Measurements from ENCODE around the gene EMC7.
"Not testable (repeated sequence)": the region's sequence is repeated elsewhere in the genome, so short reads cannot be mapped to it uniquely, and the experiment has no call there.

Gene EMC7
- total RNA-seq: 18.5 to 23.5 reads per million in 2 donors

DNA sequence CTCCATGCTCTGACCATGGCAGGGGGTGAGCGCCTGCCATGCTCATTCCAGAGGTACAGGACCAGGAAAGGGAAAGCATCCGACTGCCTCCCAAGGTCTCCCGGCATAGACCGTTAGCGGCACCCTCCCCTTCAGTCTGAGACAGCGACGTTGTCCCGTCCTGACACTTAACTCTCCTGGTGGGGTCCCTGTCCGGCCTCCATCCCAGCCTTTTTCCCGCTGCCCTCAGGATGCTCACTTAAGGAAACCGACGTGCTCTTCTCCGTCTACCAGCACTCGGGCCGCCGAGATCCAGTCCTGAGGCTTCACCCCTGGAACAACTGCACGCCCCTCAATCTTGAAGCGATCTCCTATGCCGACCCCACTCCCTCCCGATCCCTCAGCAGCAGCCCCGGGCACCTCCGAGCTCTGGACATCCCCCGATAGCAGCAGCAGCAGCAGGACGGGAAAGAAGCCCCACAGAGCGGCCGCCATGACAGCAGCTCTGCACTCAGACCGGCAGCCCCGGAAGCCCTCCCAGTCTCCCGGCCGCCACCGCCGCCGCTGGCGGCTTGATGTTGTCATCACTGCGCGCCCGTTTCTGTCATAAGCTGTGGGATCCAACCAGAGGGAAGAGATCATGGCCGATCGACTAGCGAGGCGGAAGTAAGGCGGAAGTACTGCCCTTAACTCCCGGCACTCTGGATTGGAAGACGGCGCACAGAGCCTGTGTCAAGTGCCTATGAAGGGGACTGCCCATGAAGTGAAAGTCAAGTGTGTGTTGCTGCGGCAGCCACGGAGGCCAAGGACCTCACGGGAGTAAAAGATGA lies at the start of gene EMC7, which contains the start of gene PGBD4:
TSS of gene EMC7 (minus strand) at position 497 of the 809 bp plus-strand sequence. CDS start at position 474, 23 bp downstream.
TSS of gene PGBD4 (plus strand) at position 718 of the 809 bp plus-strand sequence. CDS start 449 bp downstream, outside the sequence.
- peak; percentile 92 for DNase-seq

DNA sequence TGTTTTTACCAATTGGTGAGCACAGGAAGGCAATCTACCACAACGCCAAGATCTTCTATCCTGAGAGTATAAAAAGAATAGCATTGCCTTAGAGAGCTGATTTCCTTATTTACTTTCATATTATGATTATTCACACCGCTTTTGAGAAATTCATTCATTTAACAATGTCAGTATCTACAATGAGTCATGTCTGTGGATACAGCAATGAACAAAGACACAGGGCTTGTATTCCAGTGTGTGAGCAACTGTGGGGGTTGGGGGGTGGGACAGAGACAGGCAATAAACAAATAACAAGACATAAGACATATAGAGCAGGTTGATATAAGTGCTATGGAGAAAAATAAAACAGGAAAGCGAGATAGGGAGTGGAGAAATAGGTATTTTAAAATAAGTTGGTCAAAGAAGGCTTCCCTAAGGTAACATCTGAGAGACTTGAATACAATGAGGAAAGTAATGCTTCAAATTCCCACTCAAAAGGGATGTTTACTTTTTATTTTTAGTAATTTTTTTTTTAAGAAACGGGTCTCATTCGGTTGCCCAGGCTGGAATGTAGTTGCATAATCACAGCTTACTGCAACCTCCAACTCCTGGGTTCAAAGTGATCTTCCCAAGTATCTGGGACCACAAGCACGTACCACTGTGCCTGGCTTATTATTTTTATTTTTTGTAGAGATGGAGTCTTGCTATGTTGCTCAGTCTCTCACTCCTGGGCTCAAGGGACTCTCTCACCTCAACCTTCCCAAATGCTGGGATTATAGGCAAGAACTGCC lies 45.9 kb upstream of the EMC7 start:
- no peak for DNase-seq

DNA sequence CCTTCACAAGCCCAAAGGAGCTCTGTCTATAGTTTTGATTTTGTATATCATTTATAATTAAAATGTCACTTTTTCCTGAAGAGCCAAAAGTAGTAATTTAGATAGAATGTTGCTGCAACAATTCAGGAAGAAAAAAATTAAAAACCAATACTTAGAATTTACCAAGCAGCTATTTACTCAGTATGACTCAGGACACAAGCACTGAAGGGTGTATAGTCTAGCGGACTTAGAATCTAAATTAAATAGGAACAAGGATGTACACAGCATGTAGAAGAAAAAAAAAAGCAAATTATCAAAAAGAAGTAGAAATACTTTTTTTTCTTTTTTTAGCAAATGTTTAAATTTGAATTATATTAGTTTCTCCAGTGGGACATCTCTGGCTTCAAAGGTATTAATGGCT lies 31.8 kb upstream of the EMC7 start:
- no peak for DNase-seq

DNA sequence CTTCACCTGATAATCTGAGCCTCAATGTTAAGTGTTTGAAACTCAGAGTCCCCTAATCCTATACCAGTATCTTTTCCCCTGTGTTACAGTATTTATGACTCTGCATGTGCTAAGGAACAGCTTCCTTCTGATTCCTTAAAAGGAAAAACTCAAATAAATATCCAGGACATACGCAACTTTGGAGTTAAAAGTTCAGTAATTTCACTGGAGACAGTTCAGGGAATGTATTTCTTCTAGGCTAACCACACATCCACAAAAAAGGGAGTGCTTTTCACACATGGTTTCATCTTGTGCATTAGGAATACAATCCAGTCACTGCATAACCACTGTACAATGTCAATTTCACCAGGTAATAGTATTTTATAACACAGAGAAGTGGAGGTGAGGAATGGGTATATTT lies 31.2 kb upstream of the EMC7 start:
- DNase-seq: no peak

DNA sequence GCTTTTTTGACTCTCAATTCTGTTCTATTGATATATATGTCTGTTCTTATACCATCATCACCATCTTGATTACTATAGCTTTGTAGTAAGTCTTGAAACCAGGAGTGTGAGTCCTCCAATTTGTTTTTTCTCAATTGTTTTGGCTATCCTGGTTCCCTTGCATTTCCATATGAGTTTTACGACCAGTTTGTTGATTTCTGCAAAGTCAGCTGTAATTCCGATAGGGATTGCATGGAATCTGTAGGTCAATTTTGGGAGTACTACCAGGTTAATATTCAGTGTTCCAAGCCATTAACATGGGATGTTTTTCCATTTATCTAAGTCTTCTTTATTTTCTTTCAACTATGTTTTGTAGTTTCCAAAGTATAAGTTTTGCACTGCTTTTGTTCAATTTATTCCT lies 27.2 kb upstream of the EMC7 start:
- no peak for DNase-seq

DNA sequence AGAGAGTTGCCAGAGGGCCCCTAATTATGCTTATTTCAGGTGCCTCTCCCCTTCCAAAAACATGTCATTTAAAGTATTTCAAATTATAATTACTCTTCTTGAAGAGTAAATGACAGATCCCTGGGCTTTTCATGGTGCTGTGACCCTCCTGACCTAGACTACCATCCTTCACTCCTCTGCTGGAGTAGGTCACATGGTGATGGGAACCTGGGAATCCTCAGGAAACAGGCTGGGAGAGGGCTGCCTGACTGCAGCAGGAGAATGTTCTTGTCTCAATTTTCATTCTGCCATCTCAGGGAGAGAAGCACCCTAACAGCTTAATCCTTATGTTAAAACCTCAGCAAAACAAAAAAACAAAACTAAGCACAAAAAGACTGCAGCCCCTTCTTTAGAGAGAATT lies 24.9 kb upstream of the EMC7 start:
- DNase-seq: no peak

DNA sequence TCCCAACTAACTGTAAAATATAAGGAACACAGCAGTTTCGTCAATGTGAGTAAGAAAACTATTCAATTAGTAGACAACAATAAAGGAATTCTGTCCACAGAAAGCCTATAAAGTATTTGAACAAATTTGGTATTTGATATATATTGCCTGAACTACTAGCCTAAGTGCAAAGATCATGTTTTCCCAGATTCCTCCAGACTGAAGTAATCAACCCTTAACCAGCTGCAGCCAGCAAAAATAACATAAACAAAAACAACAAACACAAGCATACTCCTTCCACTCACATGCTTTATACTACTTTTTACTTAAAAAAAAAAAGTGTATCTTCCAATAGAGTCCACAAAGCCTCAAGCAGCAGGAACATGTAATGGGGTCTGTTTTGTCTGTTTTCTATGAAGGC lies 24.3 kb upstream of the EMC7 start:
- DNase-seq: no peak

DNA sequence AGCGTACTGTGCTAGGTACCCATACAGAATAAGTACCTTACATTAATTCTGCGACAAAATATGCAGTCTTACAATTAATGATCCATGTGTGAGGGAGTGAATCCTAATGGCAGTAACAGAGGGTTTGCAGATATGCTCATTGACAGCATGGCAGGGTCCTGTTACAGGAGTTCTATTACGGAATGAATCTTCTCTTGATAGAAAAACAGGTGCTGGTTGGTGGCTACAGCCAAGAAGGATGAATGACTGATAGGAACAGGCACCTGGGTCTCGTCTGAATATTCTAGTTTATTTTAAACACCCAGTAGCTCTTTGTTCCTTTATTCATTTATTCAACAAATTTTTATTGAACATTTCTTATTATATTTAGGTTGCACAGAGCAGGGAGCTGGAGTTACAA lies 23.0 kb upstream of the EMC7 start:
- no peak for DNase-seq

DNA sequence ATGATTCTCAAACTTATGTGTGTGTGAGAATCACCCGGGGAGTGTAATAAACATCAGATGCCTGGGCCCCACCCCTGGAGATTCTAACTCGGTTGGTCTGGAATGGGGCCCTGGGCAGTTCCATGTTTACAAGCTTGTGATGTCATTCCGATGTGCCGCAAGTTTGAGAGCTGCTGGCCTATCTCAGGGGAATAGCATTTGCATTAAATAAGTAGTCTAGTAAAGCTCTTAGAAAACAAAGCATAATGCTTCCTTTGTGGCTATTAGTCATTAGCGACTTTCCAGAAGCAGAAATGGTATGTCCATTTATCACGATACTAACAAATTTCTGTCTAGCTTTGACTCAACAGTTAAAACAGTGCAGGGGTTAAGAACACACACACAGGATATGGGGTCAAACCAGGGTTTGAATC lies 21.1 kb upstream of the EMC7 start:
- DNase-seq: no peak

DNA sequence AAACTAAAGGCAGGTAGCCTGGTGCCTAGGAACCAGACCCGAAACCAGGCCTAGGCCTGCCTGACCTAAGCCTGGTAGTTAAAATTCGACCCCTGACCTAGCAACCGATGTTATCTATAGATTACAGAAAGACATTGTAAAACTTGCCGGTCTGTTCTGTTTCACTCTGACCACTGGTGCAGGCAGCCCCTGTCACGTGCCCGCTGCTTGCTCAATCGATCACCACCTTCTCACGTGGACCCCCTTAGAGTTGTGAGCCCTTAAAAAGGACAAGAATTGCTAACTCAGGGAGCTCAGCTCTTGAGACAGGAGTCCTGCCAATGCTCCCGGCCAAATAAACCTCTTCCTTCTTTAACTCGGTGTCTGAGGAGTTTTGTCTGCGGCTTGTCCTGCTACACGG lies 20.1 kb upstream of the EMC7 start:
- DNase-seq: not testable (repeated sequence)

DNA sequence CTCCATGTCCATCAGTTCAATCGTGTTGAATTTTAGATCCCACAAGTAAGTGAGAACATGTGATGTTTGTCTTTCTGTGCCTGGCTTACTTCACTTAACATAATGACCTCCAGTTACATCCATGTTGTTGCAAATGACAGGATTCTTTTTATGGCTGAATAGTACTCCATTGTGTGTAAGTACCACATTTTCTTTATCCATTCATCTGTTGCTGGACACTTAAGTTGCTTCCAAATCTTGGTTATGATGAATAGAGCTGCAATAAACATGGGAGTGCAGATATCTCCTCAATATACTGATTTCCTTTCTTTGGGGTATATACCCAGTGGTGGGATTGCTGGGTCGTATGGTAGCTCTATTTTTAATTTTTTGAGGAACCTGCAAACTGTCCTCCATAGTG lies 18.8 kb upstream of the EMC7 start:
- not testable (repeated sequence) for DNase-seq

DNA sequence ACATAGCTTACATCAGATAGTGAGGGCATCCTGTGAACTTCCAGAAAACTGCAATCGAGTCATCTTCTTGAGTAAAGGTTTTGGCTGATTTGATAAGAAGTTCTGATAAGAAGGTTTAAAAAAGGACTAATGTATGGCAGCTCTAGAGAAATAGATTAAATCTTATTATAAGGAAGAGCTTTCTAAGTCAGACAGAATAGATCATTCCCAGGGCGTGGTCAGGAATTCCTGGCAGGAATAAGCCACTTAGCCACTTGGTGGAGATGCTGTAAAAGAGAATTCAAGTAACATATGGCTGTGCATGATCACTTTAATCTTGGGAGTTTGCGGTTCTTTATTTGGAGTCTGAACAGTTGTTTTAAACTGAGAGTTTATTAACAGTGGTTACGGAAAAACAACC lies 17.6 kb upstream of the EMC7 start:
- DNase-seq: no peak

DNA sequence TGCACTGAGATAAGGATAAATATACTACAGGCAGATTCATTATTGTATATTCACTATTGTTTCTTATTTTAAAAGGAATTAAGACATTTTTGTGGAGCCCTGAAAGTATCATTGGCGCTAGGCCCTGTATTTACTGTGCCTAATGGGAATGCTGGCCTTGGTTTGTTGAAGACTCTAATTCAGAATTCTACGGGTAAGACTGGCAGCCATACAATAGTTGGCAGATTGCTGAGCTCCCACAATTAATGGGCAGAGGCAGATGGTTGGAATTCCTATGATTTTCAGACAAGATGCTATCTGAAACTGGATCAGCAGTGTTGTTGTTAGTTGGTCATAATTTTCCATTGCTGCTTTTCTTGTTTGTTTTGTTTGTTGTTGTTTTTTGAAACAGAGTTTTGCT lies 15.0 kb upstream of the EMC7 start:
- no peak for DNase-seq

DNA sequence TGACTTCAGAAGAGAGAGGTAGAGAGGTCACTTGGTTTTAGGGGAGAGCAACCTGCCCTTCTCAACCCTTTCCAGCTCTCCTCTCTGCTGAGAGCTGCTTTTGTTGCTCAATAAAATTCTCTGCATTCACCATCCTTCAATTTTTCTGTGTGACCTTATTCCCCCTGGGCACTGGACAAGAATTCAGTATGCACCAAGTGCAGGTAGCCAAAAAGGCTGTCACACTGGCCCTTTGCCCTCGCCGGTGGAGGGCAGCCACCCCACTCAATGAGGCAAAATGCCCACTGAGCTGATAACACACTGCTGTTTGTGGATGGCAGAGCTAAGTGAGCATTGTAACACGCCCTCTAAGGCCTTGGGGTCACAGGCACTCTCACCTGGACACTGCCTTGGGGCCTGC lies 13.1 kb upstream of the EMC7 start:
- no peak for DNase-seq

DNA sequence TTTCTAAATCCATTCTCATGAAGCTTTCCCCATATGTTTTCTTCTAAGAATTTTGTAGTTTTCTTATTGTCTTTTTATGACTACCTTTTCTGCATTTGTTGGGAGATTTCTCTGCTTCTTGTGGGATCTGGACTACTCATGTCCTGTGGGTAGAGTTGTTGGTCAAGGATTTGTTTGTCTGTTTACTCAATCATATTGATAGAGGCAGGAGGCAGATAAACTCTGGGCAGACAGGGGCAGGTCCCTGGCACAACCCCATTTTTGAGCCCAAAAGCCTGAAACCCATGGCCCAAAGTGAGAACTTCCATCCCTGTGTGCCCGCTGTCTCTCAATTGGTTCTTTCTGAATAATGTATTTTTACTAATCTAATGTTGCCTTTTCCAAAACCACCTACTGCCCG lies 12.6 kb upstream of the EMC7 start:
- DNase-seq: no peak

DNA sequence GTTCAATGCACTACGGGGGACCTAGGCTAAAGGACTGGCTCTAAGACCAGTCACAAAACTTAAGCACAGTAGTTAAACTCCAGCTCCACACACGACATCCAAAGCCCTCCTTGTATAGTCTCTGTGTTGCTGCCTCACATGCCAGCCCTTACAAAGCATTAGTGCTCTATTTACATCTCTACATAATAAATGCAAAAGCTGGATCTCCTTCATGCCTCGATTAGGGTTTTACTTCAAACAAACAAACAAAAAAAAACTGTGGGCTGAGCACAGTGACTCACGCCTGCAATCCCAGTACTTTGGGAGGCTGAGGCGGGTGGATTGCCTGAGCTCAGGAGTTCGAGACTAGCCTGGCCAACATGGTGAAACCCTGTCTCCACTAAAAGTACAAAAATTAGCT lies 9.8 kb upstream of the EMC7 start:
- DNase-seq: no peak

DNA sequence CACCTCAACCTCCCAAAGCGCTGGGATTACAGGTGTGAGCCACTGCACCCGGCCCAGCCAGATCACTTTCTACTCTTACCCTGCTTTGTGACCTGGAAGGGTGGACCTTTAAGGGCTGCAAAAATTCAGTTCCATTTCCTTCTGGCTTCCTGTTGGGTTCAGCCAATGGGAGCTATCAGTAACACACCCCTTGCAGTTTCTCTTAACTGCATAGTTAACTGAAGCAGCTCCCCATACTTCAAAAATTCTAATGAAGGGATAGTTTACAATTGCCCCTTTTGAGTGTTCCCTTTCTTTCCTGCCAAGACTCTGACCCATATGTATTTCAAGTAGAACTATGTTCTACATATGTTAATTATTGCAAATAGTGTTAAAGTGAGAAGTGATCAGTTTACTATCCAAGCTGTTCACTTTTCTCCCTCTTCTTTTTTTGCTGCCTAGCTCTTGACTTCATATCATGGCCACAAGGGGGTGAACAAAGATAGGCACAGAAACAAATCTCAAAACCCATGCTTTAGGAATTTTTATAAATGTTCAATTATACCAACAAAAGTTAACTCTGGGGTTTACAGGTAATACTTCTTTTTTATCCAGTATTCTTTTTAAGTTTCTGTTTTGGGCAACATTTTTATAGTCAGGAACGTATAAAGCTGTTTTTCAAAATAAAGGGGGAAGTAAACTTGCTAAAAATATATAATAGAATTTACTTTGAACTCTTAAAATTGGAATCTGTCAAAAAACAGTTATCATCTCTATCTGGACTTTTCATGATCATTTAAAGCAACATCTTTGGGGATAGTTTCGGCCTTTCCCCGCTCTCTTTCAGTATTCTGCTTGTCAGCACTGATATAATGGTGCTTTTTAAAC lies 8.4 kb upstream of the EMC7 start:
- no peak for DNase-seq

DNA sequence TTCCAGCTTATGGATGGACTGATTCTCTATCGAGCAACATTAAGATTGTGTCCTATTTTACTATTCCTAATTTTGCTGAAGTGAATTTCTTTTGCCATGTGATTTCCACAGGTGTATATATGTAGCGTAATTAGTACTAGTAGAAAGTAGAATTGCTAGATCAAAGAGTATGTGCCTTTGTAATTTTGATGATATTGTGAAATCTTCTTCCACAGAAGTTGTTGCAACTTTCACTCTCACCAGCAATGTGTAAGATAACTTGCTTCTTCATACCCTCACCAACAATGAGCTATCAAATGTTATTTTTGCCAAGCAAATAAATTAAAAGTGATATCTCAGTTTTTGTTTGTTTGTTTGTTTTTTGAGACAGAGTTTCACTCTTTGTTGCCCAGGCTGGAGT lies 5.7 kb upstream of the EMC7 start:
- no peak for DNase-seq

DNA sequence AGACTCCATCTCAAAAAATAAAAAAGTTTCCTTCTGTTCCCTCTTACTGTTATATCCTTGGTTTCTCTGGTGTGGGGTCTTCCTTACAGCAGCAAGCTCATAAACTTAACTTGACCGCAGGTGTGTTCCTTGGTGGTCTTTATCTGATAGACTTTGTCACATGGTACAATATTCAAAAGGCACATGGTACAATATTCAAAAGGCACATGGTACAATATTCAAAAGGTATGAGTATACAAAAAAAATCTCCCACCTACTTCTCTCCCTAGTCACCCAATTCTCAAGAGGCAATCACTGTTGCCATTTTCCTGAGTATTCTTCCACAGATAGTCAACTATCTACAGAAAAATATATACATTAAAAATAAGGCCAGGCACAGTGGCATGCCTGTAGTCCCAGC lies 4.8 kb upstream of the EMC7 start:
- DNase-seq: no peak

DNA sequence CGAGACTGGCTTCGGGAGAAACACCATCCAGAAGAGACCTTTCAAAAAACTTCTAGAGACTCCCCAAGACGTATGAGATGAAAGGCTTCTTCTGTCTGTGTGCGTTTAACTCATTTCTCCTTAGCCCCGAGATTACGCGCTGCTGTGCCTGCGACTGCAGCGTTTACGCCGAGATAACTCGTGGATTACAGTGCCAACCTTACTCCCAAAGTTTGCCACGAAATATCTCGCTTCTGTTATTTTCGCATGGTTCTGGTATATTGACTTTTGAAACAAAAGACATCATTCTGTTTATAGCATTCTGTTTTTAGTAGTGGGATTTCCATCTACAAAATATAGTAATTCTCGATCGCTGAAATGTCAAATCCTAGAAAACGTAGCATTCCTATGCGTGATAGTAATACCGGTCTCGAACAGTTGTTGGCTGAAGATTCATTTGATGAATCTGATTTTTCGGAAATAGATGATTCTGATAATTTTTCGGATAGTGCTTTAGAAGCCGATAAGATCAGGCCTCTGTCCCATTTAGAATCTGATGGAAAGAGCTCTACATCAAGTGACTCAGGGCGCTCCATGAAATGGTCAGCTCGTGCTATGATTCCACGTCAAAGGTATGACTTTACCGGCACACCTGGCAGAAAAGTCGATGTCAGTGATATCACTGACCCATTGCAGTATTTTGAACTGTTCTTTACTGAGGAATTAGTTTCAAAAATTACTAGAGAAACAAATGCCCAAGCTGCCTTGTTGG lies 688 bp upstream of the EMC7 start:
- DNase-seq: no peak

DNA sequence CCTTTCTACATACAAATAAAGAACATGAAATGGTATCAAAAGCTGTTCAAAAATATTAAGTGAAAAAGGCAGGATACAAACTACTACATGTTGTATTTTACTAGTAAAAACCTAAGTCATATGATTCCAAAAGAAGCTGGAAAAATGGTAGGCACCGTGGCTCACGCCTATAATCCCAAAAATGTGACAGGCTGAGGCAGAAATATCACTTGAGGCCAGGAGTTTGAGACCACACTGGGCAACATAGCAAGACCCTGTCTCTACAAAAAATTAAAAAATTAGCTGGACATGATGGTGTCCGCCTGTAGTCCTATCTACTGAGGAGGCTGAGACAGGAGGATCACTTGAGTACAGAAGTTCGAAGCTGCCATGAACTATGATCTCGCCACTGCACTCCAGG lies 1.7 kb downstream of the EMC7 start:
- DNase-seq: no peak

DNA sequence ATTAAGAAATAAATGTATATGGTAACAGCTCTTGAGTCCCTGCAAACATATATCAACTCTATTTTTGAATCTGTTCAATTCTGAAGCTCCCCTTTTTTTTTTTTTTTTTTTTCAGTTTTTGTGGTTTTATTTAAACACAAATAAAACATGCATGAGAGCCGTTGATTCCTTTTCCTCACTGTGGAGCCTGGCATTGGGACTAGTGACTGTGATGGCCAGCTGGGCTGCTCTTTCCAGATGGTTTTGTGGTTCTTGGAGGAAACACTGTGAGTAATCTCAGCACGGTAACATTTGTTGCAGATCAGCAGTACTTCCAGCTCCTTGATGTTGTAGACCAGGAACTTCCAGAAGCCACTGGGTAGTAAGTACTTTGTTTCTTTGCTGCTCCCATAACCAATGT lies 15.9 kb downstream of the EMC7 start:
- DNase-seq: no peak

Data from activated gamma-delta T cell (primary cell).